NCI-H2081 treated with DMSO at 0.1 percent for 48 hours (cell line): ENCODE data around the gene ARF6.

ENCODE experiments used
- DNase-seq: peaks from one replicate; lab custom pipeline; 2025; lab: John Stamatoyannopoulos, UW

The ARF6 gene

DNA sequence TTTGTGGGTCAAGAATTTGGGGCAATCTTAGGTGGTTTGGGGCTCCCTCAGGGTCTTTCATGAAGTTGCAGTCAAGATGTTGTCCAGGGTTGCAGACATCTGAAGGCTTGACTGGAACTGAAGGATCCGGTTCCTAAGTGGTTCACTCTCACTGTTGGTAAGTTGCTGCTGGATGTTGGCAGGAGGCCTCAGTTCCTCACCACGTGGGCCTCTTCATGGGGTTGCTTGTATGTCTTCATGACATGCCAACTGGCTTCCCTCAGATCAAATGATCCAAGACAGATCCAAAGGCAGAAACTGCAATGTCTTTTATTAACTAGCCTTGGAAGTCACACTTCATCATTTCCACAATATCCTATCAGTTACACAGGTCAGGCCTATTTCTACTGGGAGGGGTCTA, 49.2 kb downstream of the ARF6 start:
- no peak for DNase-seq

- no peak for DNase-seq
Measured at GRCh38 chr14:49944501-49944900, 51.6 kb downstream of the ARF6 start.

- DNase-seq, result no peak
Measured at GRCh38 chr14:49945448-49946319, 52.8 kb downstream of the ARF6 start.
